GM19468 (cell line): ENCODE data around the gene TXNRD3.
"Not testable (repeated sequence)": the region's sequence is repeated elsewhere in the genome, so short reads cannot be mapped to it uniquely, and the experiment has no call there.

Experiments
- ATAC-seq: cut with Tn5 transposase; IDR thresholded peaks from one replicate; pipeline ENCODE4 v1.9.1; 2021; ENCODE audit warnings: mild to moderate bottlenecking, moderate library complexity, moderate number of reproducible peaks; ENCODE audit not compliant: unreplicated experiment; ENCODE audit errors: extremely low read depth

Gene TXNRD3

DNA sequence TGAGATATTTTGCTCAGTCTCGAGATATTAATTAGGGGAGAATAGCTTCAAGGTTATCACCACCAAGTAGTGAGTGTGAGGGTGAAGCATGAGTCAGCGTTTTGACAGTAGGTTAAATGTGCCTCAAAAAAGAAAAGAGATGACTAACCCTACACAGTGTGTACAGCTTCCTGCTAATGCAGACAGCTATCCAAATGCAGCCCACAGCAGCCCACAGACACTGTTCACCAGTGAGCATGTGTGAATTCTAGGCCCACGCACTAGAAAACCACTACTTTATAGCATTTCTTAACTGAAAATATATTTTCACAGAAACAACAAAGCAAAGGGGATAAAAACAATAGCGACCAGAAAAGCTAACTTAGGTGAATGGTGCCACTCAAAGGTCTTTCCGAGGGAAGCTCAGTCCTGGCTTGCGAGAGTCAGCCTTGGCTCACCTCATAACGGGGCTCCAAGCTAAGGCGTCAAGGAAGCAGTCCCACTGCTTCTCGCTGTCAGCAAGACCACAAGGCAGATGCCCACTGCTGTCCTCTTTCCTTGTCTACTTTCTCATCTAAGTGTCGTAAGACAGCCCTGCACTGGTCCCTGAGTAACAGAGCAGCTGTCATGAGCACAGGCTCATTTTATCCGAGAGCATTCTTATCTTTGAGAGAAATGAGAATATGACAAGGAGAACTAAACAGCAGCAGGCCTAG lies 47.6 kb downstream of the TXNRD3 start:
- no peak for ATAC-seq

DNA sequence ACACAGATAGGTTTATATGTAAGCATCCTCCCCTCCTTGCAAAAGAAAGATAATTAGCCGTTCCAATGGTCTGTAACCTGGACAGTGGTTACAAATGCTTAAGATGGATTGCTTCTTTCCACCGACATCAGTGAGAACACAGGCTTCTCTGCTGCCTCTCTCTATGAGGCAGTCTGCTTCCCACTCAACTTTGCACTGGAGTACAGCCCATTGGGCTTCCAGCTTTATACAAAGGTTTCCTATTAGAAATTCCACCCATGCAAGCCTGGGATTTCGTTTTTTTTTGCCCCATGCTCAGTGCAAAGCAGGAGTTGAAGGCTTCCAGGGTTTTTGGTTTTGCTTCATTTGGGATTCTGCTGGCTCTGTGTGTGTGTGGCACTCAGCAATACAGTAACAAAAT lies 48.9 kb downstream of the TXNRD3 start:
- no peak for ATAC-seq

DNA sequence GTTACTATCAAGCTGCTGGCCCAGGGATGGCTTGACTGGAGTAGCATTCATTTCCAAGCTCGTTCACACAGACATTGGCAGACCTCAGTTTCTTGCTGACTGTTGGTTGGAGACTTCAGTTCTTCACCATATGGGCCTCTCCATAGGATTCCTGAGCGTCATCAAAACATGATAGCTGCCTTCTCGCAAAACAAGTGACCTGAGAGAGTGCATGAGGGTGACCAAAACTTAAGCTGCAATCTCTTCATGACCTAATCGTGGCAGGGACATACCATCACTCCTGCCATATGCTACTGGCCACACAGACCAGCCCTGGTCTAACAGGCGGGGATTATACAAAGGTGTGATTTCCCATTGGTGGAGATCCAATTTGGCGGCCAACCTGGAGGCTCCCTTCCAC lies 50.2 kb downstream of the TXNRD3 start:
- ATAC-seq, result no peak

DNA sequence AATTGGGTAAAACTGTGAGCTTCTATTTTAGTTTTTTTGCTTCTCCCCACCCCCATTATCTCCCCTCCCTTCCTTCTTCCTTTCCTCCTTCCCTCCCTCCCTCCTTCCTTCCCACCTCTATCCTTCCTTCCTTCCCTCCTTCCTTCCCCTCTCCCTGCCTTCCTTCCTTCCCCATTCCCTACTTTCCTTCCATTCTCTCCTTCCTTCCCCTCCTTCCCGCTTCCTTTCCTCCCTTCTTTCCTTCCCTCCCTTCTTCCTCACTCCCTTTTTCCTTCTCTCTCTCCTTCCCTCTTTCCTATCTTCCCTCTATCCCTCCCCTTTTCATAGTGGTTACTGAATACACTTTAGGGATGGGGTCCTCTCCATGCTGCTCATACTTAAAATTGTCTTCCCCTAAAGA lies 55.8 kb downstream of the TXNRD3 start:
- no peak for ATAC-seq

DNA sequence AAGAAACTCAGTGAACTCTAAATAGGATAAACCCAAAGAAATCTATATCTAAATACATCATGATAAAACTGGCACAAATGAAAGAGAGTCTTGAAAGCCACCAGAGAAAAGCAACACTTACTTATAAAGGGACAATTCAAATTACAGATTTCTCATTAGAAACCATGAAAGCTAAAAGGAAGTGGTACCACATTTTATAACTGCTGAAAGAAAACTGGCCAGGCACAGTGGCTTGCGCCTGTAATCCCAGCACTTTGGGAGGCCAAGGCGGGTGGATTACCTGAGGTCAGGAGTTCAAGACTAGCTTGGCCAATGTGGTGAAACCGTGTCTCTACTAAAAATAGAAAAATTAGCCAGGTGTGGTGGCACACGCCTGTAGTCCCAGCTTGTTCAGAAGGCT lies 59.4 kb downstream of the TXNRD3 start:
- ATAC-seq, result not testable (repeated sequence)

DNA sequence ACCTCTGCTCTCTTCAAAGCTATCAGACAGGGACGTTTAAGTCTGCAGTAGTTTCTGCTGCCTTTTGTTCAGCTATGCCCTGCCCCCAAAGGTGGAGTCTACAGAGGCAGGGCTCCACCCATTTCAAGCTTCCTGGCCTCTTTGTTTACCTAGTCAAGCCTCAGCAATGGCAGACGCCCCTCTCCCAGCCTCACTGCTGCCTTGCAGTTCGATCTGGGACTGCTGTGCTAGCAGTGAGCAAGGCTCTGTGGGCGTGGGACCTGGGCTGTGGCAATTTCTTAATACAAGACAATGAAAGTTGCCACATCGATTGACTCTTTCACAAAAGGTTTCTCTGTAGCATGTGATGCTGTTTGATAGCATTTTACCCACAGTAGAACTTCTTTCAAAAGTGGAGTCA lies 63.4 kb downstream of the TXNRD3 start:
- ATAC-seq, result not testable (repeated sequence)

DNA sequence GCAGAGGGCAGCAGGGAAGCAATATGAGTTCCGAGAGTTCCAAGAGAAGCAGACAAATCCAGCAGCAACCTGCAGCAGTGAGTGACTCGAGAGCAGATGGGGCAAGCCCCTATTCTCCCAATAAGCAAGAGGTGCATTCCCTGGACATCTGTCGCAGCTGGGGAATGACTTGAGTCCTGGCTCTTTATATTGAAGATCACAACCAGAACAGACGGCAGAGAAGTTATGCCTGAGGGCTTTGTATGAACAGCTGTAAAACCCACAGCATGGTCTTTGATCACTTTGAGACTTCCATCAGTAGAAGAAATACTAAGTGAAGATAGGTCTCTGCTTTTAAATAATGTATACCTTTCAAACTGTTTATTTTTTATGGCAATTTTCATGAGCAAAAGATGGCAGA lies 72.6 kb downstream of the TXNRD3 start:
- ATAC-seq, result no peak

DNA sequence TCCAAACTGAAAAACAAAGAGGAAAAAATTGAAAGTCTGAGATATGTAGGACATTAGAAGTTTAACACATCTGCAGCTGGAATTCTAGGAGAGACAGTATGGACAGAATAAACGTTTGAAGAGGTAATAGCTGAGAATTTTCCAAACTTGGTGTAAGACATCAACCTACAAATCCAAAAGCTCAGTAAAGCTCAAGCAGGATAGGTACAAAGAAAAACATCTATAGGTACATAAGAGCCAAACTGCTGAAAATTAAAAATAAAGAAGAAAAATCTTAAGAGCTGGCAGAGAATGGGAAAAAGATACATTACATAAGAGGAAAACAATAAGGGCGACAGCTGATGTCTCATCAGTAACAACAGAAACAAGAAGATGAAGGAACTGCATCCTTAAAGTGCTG lies 73.4 kb downstream of the TXNRD3 start:
- no peak for ATAC-seq

DNA sequence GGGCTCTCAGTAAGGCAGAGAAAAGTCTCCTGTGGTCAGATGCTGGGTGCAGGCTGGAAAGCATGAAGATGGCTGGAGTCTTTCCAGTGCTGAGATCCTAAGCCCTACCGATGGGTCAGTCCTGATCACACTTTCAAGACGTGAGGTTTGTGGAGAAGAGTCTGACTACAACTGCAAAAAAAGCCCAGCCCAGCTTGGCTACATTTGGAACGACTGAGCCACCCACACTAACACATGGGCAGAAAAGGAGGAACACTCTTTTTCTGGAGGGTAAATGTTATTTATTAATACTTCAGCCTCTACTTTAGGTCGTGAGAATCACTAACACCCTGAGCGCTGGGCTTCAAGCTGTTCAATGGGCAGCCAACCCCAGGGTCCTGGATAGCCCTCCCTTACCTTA lies 74.2 kb downstream of the TXNRD3 start:
- no peak for ATAC-seq

DNA sequence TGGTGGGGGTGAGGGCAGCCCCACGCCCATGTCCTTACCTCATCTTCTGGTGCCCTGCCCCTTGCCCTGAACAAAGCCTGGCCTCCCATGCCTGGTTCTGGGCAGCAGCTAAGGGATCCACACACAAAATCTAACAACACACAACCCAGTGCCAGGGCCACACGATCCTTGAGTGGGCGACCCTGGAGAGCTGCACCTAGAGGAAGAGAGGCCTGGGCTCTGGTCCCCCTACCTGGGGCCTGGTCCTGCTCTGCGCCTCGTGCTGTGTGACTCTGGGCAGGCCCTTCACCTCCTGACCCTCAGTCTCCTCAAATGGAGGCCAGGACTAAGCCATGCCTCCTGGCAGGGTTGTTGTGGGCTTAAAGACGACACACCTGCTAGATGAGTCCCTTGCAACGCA lies 76.2 kb downstream of the TXNRD3 start:
- ATAC-seq, result no peak

DNA sequence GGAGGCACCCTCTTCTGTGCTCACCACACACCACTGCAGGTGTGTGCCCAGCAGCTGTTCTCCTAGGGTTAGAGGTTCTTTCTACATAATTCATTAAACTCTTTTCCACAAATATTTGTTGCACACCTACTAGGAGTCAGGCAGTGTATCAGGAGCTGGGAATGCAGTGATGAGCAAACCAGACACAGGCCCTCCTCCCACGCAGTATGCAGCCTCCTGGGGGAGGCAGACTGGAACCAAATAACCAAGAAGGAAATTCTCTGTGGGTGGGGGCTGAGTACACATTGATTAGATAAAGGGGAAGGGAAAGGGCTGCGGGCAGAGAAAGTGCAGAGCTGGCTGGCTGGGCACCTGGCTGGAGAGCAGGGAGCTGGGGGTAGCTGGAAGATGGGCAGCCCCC lies 77.7 kb downstream of the TXNRD3 start:
- ATAC-seq, result no peak

DNA sequence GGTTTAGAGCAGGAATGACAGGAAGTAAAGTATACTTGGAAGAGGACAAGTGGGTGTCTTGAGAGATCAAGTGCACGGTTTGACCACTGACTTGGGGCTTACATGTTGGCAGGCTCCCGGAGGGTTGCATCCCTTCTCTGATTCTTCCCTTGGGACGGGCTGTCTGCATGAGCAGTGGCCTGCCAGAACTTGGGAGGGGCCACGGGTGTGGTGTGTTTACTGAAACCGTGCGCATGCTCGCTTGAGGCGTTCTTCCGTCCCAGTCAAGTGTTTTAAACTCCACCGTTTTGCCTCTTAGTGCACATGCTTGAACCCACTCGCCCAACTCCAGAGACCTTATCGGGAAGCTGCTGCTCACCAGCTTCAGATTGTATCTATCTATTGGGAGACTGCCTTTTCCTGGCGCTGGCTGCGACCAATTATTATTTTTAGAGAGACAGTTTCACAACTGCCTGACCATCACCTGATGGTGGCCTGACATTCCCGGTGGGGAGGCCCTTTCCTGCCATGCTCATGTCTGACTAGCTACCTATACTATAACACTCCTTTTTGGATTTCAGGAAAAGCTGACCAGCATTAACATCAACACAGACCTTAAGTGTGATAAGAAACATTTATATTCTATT lies 81.3 kb downstream of the TXNRD3 start:
- ATAC-seq, result no peak

DNA sequence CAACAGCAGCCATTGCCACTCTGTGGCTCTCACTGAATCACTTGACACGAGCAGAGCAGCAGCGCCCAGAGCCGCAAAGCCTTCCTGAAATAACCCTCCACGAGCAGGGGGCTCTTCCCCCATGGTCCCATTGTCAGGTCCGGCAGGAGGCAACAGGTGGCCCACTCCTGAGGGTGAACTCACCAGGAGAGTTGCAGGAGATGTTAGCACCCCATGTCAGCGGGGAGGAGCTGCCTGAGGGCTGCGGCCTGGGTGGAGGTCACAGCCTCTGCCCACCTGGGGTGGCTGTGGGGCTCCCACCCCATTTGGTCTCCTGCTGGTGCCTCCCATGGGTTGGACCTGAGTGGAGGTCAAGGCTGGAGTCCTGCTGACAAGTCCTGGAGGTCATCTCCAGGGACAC lies 83.8 kb downstream of the TXNRD3 start:
- ATAC-seq, result no peak

DNA sequence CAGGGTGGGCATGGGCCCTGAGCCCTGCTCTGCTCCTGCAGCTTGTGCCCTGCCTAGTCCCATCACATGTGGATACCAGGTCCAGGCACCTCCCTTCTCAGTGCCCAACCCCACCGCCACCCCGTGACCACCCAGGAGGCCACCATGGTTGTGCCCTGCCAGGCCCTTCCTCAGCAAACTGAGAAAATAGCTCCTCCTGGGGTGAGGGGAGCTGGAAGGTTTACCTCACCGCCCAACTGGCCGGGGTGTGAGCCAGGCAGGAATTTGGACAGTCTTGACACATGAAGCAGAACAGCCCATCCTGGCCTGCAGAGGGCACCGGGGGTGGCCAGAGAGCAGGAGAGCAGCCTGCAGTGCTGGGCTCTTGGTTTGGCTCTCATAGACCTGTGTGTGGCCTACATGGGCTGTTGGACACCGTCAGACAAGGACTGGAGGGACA lies 84.8 kb downstream of the TXNRD3 start:
- ATAC-seq, result no peak

DNA sequence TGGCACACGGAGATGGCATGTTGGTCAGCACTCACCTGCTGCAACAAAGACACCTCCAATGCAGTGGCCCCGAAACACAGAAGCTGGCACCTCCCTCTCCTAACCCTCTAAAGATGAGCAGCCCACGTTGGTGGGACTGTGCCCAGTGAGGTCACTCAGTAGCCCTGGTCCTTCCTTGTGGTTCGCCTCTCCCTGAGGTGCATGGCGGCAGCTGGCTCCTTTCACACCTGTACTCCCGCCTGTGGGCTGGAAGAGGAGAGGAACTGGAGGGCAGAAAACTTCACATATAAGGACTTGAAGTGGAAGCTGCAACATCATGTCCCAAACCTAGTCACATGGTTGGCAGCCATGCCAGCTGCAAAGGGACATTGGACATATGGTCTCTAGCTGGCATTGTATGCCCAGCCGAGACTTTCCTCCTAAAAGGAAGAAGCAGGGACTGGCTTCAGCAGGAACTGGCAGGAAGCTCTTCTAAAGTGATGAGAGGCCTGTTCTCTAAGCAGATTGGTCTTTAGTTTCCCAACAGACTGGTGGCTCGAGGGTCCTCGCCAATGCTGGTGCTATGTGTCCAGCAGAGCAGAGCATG lies 85.4 kb downstream of the TXNRD3 start:
- no peak for ATAC-seq

DNA sequence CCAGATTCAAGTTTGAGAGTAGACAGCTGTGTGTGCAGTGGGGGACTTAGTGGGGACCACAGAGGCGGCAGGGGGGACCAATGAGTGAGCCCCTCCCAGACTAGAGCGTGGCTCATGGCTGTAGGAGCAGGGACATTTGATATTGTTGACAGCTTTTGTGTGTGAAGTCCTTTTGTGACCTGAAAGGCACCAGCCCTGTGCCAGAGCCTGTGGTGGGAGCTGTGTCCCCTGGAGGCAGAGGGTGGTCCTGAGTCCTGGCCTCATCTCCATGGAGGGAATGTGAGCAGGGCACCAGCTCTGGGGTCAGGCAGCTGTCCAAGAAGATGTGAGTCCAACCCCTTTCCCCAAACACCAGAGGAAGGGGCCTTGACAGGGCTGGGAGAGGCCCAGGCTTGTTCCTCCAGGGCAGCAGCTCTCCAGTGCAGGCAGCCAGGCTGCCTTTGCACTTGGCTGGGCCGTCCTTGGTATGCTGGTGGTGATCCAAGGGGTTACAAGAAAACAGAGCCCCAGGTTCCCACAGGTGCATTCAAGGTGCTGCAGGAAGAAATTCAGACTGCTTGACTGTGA lies 86.1 kb downstream of the TXNRD3 start:
- ATAC-seq, result no peak

DNA sequence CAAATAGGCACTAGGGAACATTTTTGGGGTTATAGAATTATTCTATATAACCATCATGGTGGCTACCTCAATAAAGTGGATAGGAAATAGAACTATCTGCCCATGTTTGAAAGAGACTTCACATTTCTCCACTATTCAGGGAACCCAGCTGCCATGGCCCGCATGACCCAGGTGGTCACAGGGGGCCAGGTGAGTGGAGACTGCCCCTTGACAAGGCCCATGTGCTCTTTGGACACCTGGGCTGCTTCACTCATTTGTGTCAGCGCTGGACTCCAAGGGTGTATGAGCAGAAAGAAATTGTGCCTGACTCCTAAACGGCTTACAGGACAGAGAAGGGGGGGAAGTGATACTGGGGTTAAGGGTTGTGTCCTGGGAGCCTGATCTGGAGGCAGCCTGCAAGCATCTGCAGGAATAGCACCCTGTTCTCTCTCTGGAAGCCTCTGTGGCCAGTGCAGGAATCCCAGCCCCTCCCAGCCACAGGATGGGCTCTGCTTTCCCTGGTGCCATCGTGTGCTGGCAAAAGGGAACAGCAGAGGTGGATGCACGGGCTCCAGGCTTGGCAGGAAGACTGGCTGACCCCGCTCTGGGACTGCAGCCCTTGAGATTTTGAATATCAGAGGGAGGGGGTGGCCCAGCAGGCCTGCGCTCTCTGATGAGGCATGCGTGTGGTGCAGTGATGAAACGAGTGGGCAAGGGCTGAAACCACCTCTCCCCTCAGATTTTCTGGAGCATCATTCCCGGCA lies 87.1 kb downstream of the TXNRD3 start:
- no peak for ATAC-seq

DNA sequence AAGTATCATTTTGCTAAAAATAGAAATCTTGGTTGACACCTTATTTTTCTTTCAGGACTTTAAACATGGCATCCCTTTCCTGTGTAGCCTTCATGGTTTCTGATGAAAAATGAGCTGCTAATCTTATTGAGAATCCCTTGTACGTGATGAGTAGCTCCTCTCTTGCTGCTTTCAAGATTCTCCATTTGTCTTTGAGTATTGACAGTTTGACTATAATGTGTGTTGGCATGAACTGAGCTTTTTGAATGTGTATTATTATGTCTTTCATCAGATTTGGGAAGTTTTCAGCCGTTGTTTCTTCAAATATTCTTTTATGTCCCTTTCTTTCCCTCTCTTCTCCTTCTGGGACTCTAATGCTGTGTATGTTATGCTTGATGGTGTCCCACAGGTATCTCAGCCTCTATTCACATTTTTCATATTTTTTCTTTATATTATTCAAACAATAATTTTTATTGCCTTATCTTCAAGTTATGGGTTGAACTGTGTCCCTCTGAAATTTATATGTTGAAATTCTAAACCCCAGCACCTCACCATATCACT lies 92.1 kb downstream of the TXNRD3 start:
- no peak for ATAC-seq

DNA sequence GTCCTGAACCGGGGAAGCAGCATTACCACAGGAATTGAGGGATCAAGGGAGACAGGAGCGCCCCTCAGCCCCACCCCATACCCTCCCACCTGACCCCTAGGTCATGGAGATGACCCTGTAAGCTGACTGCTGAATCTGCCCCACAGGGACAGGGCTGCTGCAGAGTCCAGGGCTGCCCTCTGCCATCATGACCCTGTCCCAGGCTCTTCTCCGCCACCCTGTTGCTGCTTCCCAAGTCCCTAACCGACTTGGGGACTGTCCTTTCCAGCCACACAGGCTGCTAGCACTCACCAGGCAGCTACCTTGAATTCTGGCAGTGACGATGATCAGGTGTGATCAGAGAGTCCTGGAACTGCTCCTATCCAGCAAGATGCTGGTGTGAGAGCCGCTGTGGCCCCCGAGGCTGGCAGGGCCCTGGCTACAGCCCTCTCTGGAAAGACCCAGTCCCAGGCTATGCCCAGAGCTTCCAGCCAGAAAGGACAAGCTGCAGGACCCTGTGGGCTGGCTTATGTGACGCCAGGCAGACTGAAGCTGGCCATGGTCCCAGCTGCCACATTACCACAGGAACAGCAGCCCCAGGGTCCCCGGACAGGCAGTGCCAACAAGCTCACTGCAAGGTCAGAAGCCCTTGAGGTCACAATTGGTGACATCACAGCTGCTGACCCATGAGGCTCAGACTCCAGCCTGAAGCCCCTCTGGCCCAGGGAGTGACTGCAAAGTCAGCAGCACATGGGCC lies 96.4 kb downstream of the TXNRD3 start, which contains the start of gene C3orf22:
TSS of gene C3orf22 (minus strand) at position 597 of the 736 bp plus-strand sequence. CDS start 5,542 bp downstream, outside the sequence.
- no peak for ATAC-seq

DNA sequence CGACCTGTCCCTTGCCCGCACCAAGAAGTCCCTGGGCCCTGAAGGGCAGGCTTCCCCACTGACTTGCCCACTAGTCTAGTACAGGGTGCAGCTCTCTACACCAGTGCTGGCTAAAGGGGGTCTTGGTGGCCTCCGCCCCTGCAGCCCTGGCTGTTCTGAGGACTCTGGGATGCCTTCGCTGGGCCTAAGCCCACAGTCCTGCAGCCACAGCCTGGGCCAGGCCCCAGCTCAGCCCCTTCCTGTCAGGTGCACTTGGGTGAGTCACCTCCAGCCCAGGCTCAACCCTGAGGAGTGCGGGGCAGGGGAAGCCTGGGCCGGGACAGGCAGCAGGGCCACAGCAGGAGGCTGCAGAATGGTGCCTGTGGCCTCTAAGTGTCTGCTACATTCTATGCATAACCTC lies 97.2 kb downstream of the TXNRD3 start:
- no peak for ATAC-seq
